NB4 (cell line): ENCODE measurements around the gene GPR137B.

Experiments
- CTCF ChIP-seq: IDR thresholded peaks from one replicate; pipeline ENCODE4 v1.5.1; 2012; ENCODE audit warnings: low read depth, low read length
- POLR2A ChIP-seq: IDR thresholded peaks from 2 replicates; pipeline ENCODE4 v1.6.1; 2011; ENCODE audit warnings: mild to moderate bottlenecking; ENCODE audit not compliant: insufficient read length; ENCODE audit errors: extremely low read depth

- no peak for TF ChIP-seq CTCF
- no peak for TF ChIP-seq POLR2A
Observed at GRCh38 chr1:236095705-236096520, 46.4 kb upstream of the GPR137B start.
